ENCODE results near the gene MLXIP. TPM values are rescaled to one million over a fixed set of nuclear protein-coding genes. Genes with fewer than 3 reads are reported as not detected.

Gene MLXIP
- total RNA-seq, 1 experiment from 2014 or later = 124 TPM

- no peak for ATAC-seq
- peaks cover 53% of the 10 kb centered on the region for H3K4me1 ChIP-seq (ENCODE audit: control insufficient read depth, insufficient read depth, low read length)
- H3K36me3 ChIP-seq (ENCODE audit: control insufficient read depth, insufficient read depth, low read length) = peaks cover 7% of the 10 kb centered on the region
- H3K9me3 ChIP-seq (ENCODE audit: control insufficient read depth, insufficient read depth, low read depth, low read length) = no peaks in the 10 kb centered on the region
- peak overlapping the region; percentile 65 for H3K27ac ChIP-seq (ENCODE audit: low read length)
- TF ChIP-seq POLR2AphosphoS5 (IDR thresholded peaks at IDR 0.05; ENCODE audit: low read depth, low read length) (no peak), TCF7L2 (IDR thresholded peaks at IDR 0.05; ENCODE audit: low read depth, low read length) (no peak), REST (IDR thresholded peaks at IDR 0.05; ENCODE audit: insufficient read depth in 1 of 2, low read depth in 2 of 2, low read length in 1 of 2) (no peak), SIN3A (IDR thresholded peaks at IDR 0.05; ENCODE audit: borderline replicate concordance, insufficient read depth, low read depth, low read length) (no peak), CTCF (IDR thresholded peaks at IDR 0.05) (no peak)
- intact Hi-C loops (cut with micrococcal nuclease; ENCODE audit: unreplicated experiment) (no loop called here), in situ Hi-C loops (cut with HindIII; ENCODE audit: low pct_unique_long_range_greater_than_20kb, low sequenced_read_pairs) (no loop called here)
- no peak overlapping the region for H3K4me3 ChIP-seq (ENCODE audit: low read depth in 2 of 2, low read length in 2 of 2)
- ChIA-PET CTCF (interaction anchor here (0.6 kb wide), 1 partner anchor 75 kb away, joined by 3 read pairs; no protein-coding TSS in a partner anchor), POLR2A (interaction anchor here (0.8 kb wide), 1 partner anchor 28 kb away, joined by 3 read pairs; no protein-coding TSS in a partner anchor)
- no peaks in the 10 kb centered on the region for H3K27me3 ChIP-seq (ENCODE audit: control insufficient read depth, insufficient read depth, low read length)
- no TSS peak for BruUV-seq (replicated peaks)
- no peak for DNase-seq (ENCODE audit: low read depth, low spot score)
Observed at GRCh38 chr12:122126342-122126635, 47.7 kb downstream of the MLXIP start.

GRCh38 chr12:122126713-122127597 is 48.4 kb downstream of the MLXIP start:
- H3K27ac ChIP-seq (ENCODE audit: low read length) = 0 out of 2 replicates have a peak overlapping the region, but pooled peaks have one; percentile 15

More at GRCh38 chr12:122126713-122127597, 48.4 kb downstream of the MLXIP start:
- no peaks in the 10 kb centered on the region for H3K27me3 ChIP-seq (ENCODE audit: control insufficient read depth, insufficient read depth, low read length)
- POLR2A ChIA-PET = interaction anchor here (0.8 kb wide), 1 partner anchor 29 kb away, joined by 3 read pairs; no protein-coding TSS in a partner anchor
- H3K36me3 ChIP-seq (ENCODE audit: control insufficient read depth, insufficient read depth, low read length) = peaks cover 7% of the 10 kb centered on the region
- CTCF ChIA-PET = interaction anchor here (0.6 to 1.0 kb wide), 3 partner anchors 30 to 203 kb away, joined by 3 to 4 read pairs (median 3); no protein-coding TSS in a partner anchor
- in situ Hi-C loops (cut with HindIII; ENCODE audit: low pct_unique_long_range_greater_than_20kb, low sequenced_read_pairs) = no loop called here
- H3K9me3 ChIP-seq (ENCODE audit: control insufficient read depth, insufficient read depth, low read depth, low read length) = no peaks in the 10 kb centered on the region
- BruUV-seq (replicated peaks) = no TSS peak
- H3K4me3 ChIP-seq (ENCODE audit: low read depth in 2 of 2, low read length in 2 of 2) = no peak overlapping the region
- TF ChIP-seq CTCF (IDR thresholded peaks at IDR 0.05) (peak; percentile 76), REST (IDR thresholded peaks at IDR 0.05; ENCODE audit: insufficient read depth in 1 of 2, low read depth in 2 of 2, low read length in 1 of 2) (no peak)
- ATAC-seq (peak; percentile 57; the same call in 1 of the 2 replicates), DNase-seq (ENCODE audit: low read depth, low spot score) (no peak)
- H3K4me1 ChIP-seq (ENCODE audit: control insufficient read depth, insufficient read depth, low read length) = peaks cover 46% of the 10 kb centered on the region
- intact Hi-C loops (cut with micrococcal nuclease; ENCODE audit: unreplicated experiment) = no loop called here

Measured in Panc1 (cell line).